Body of pancreas (tissue), 4 donors: ENCODE results near the gene DNAJC11.

ENCODE experiments used
- CTCF ChIP-seq, 7 experiments: fragments of 450-650 bp in 4 of 7; fragments of 200-600 bp in 3 of 7; sonication (generic) in 3 of 7; IDR thresholded peaks; one replicate each; pipeline ENCODE4 v1.5.1; 2016 to 2019; ENCODE audit warnings: antibody characterized with exemption in 7 of 7
- POLR2A ChIP-seq, 3 donors: fragments of 450-650 bp; IDR thresholded peaks; one replicate each; pipeline ENCODE4 v1.6.1; 2016; ENCODE audit warnings: antibody characterized with exemption in 3 of 3, mild to moderate bottlenecking in 2 of 3

- TF ChIP-seq CTCF (IDR thresholded peaks at IDR 0.05) (no peak), POLR2A (IDR thresholded peaks at IDR 0.05) (no peak)
Measured at GRCh38 chr1:6627841-6628545, 73.6 kb downstream of the DNAJC11 start.
